ENCODE measurements around the gene ACTL9. TPM values are rescaled to one million over a fixed set of nuclear protein-coding genes. Genes with fewer than 3 reads are reported as not detected.

The ACTL9 gene
- total RNA-seq, 1 donor from 2014 or later, result not detected

GRCh38 chr19:8673276-8673891 lies 25.2 kb downstream of the ACTL9 start:
- Histone ChIP-seq H3K36me3 (ENCODE audit: control insufficient read depth, insufficient read depth, low read length) (no peaks in the 10 kb centered on the region), H3K4me3 (ENCODE audit: low read depth, low read length) (no peak overlapping the region), H3K27me3 (ENCODE audit: control insufficient read depth, insufficient read depth, low read length) (no peaks in the 10 kb centered on the region)
- FAIRE-seq (no peak), DNase-seq (ENCODE audit: low read depth) (no peak)
- TF ChIP-seq CTCF (IDR thresholded peaks at IDR 0.05; ENCODE audit: insufficient read depth, low read length, severe bottlenecking), result no peak

- no peak for TF ChIP-seq CTCF (IDR thresholded peaks at IDR 0.05; ENCODE audit: insufficient read depth, low read length, severe bottlenecking)
- H3K27me3 ChIP-seq (ENCODE audit: control insufficient read depth, insufficient read depth, low read length), result no peaks in the 10 kb centered on the region
- FAIRE-seq, result no peak
These were observed 31.7 kb downstream of the ACTL9 start for GRCh38 chr19:8666814-8667405.

GRCh38 chr19:8665468-8666213 lies 33.0 kb downstream of the ACTL9 start:
- no peaks in the 10 kb centered on the region for H3K36me3 ChIP-seq (ENCODE audit: control insufficient read depth, insufficient read depth, low read length)
- H3K4me3 ChIP-seq (ENCODE audit: low read depth, low read length), result no peak overlapping the region
- no peak for DNase-seq (ENCODE audit: low read depth)
- no peaks in the 10 kb centered on the region for H3K27me3 ChIP-seq (ENCODE audit: control insufficient read depth, insufficient read depth, low read length)
- no peak for TF ChIP-seq CTCF (IDR thresholded peaks at IDR 0.05; ENCODE audit: insufficient read depth, low read length, severe bottlenecking)
- FAIRE-seq, result no peak

More at GRCh38 chr19:8666814-8667405, 31.7 kb downstream of the ACTL9 start:
- DNase-seq (ENCODE audit: low read depth), result no peak
- Histone ChIP-seq H3K4me3 (ENCODE audit: low read depth, low read length) (no peak overlapping the region), H3K36me3 (ENCODE audit: control insufficient read depth, insufficient read depth, low read length) (no peaks in the 10 kb centered on the region)

GRCh38 chr19:8664671-8665057 lies 33.9 kb downstream of the ACTL9 start:
- no peak overlapping the region for H3K4me3 ChIP-seq (ENCODE audit: low read depth, low read length)
- TF ChIP-seq CTCF (IDR thresholded peaks at IDR 0.05; ENCODE audit: insufficient read depth, low read length, severe bottlenecking), result no peak
- FAIRE-seq (no peak), DNase-seq (ENCODE audit: low read depth) (no peak)
- no peaks in the 10 kb centered on the region for H3K36me3 ChIP-seq (ENCODE audit: control insufficient read depth, insufficient read depth, low read length)
- no peaks in the 10 kb centered on the region for H3K27me3 ChIP-seq (ENCODE audit: control insufficient read depth, insufficient read depth, low read length)

- no peak for DNase-seq (ENCODE audit: low read depth)
- no peak for TF ChIP-seq CTCF (IDR thresholded peaks at IDR 0.05; ENCODE audit: insufficient read depth, low read length, severe bottlenecking)
- H3K4me3 ChIP-seq (ENCODE audit: low read depth, low read length), result no peak overlapping the region
- no peaks in the 10 kb centered on the region for H3K36me3 ChIP-seq (ENCODE audit: control insufficient read depth, insufficient read depth, low read length)
- FAIRE-seq, result no peak
- no peaks in the 10 kb centered on the region for H3K27me3 ChIP-seq (ENCODE audit: control insufficient read depth, insufficient read depth, low read length)
These were observed 34.5 kb downstream of the ACTL9 start for GRCh38 chr19:8663920-8664670.

All from bronchial epithelial cell (primary cell).